ENCODE data around the gene PCAT7. TPM values are rescaled to one million over a fixed set of nuclear protein-coding genes. Genes with fewer than 3 reads are reported as not detected.
"Not testable (repeated sequence)": the region's sequence is repeated elsewhere in the genome, so short reads cannot be mapped to it uniquely, and the experiment has no call there.

Gene PCAT7
- total and polyA plus RNA-seq, 2 donors (not counting 3 experiments of a cell fraction or from before 2014, with no cell fraction given), result not detected

- Histone ChIP-seq H3K27ac (ENCODE audit: insufficient read depth, low read depth, low read length) (no peak overlapping the region), H3K36me3 (ENCODE audit: control insufficient read depth in 2 of 2, extremely low read depth in 1 of 2, insufficient read depth in 2 of 2, low read length in 2 of 2) (no peaks in the 10 kb centered on the region), H3K4me2 (ENCODE audit: insufficient read depth, low read length) (no peak overlapping the region), H3K27me3 (ENCODE audit: control insufficient read depth in 2 of 2, insufficient read depth in 2 of 2, low read length in 2 of 2) (no peaks in the 10 kb centered on the region), H3K79me2 (ENCODE audit: control insufficient read depth, insufficient read depth, low read length) (no peaks in the 10 kb centered on the region), H3K9me1 (replicated peaks; ENCODE audit: control insufficient read depth, extremely low read depth, insufficient read depth, low read length) (no peaks in the 10 kb centered on the region), H4K20me1 (replicated peaks; ENCODE audit: control insufficient read depth, extremely low read depth, insufficient read depth, low read length) (no peaks in the 10 kb centered on the region), H3K4me1 (ENCODE audit: control insufficient read depth, extremely low read depth, insufficient read depth, low read length) (no peaks in the 10 kb centered on the region), H3K9me3 (replicated peaks; ENCODE audit: control insufficient read depth, insufficient read depth, low read length) (no peaks in the 10 kb centered on the region), H3K4me3 (replicated peaks in 1 of 3; ENCODE audit: insufficient read depth in 1 of 3, low read depth in 1 of 3, low read length in 3 of 3) (no peak overlapping the region), H3K9ac (replicated peaks; ENCODE audit: extremely low read depth, insufficient read depth, low read length) (no peak overlapping the region), H2AFZ (ENCODE audit: low read depth, low read length) (no peak overlapping the region)
- CTCF ChIA-PET, result no interaction called here
- no TSS peak for BruUV-seq (replicated peaks)
- peak; percentile 7 for TF ChIP-seq JUN (IDR thresholded peaks at IDR 0.05; ENCODE audit: borderline replicate concordance, insufficient read depth, insufficient read length, low read depth)
- TF ChIP-seq EZH2 (IDR thresholded peaks at IDR 0.05; ENCODE audit: borderline replicate concordance, low read depth, low read length, severe bottlenecking), result no peak
- intact Hi-C loops (cut with micrococcal nuclease), result no loop called here
- DNase-seq (ENCODE audit: low read depth, low spot score) (no peak), FAIRE-seq (no peak)
- POLR2A ChIA-PET, result no interaction called here
- dilution Hi-C loops (cut with MboI; ENCODE audit: extremely low pct_ligation_motif_present, low sequenced_read_pairs), result no loop called here
These were observed 5.4 kb downstream of the PCAT7 start for GRCh38 chr9:94560237-94560636.

GRCh38 chr9:94563548-94563947, 8.7 kb downstream of the PCAT7 start:
- no peaks in the 10 kb centered on the region for H4K20me1 ChIP-seq (replicated peaks; ENCODE audit: control insufficient read depth, extremely low read depth, insufficient read depth, low read length)
- dilution Hi-C loops (cut with MboI; ENCODE audit: extremely low pct_ligation_motif_present, low sequenced_read_pairs) (no loop called here), intact Hi-C loops (cut with micrococcal nuclease) (no loop called here)
- no peak for TF ChIP-seq FOS (IDR thresholded peaks at IDR 0.05; ENCODE audit: borderline replicate concordance, insufficient read depth, low read length)
- no peak for TF ChIP-seq JUN (IDR thresholded peaks at IDR 0.05; ENCODE audit: borderline replicate concordance, insufficient read depth, insufficient read length, low read depth)
- TF ChIP-seq MAX (IDR thresholded peaks at IDR 0.05; ENCODE audit: insufficient read depth, insufficient read length), result no peak
- TF ChIP-seq MYC (IDR thresholded peaks at IDR 0.05; ENCODE audit: low read depth, low read length), result no peak
- TF ChIP-seq CTCF (IDR thresholded peaks at IDR 0.05; ENCODE audit: extremely low read depth in 1 of 2, insufficient read depth in 1 of 2, low read depth in 1 of 2, low read length in 2 of 2), result no peak
- no peak for TF ChIP-seq GATA2 (IDR thresholded peaks at IDR 0.05; ENCODE audit: insufficient read depth, insufficient read length, low read depth, low read length)
- TF ChIP-seq POLR2AphosphoS5 (IDR thresholded peaks at IDR 0.05; ENCODE audit: insufficient read depth, low read depth, low read length), result no peak
- no peak for TF ChIP-seq EZH2 (IDR thresholded peaks at IDR 0.05; ENCODE audit: borderline replicate concordance, low read depth, low read length, severe bottlenecking)
- no peak for TF ChIP-seq POLR2A (IDR thresholded peaks at IDR 0.05; ENCODE audit: low read depth, low read length)
- H3K27ac ChIP-seq (ENCODE audit: insufficient read depth, low read depth, low read length), result no peak overlapping the region
- no peaks in the 10 kb centered on the region for H3K36me3 ChIP-seq (ENCODE audit: control insufficient read depth in 2 of 2, extremely low read depth in 1 of 2, insufficient read depth in 2 of 2, low read length in 2 of 2)
- H3K4me1 ChIP-seq (ENCODE audit: control insufficient read depth, extremely low read depth, insufficient read depth, low read length), result no peaks in the 10 kb centered on the region
- CTCF ChIA-PET, result no interaction called here
- no peak overlapping the region for H3K9ac ChIP-seq (replicated peaks; ENCODE audit: extremely low read depth, insufficient read depth, low read length)
- H3K9me3 ChIP-seq (replicated peaks; ENCODE audit: control insufficient read depth, insufficient read depth, low read length), result no peaks in the 10 kb centered on the region
- no peak overlapping the region for H3K4me3 ChIP-seq (replicated peaks in 1 of 3; ENCODE audit: insufficient read depth in 1 of 3, low read depth in 1 of 3, low read length in 3 of 3)
- FAIRE-seq (no peak), DNase-seq (ENCODE audit: low read depth, low spot score) (no peak)
- H2AFZ ChIP-seq (ENCODE audit: low read depth, low read length), result no peak overlapping the region
- no peaks in the 10 kb centered on the region for H3K9me1 ChIP-seq (replicated peaks; ENCODE audit: control insufficient read depth, extremely low read depth, insufficient read depth, low read length)
- H3K27me3 ChIP-seq (ENCODE audit: control insufficient read depth in 2 of 2, insufficient read depth in 2 of 2, low read length in 2 of 2), result no peaks in the 10 kb centered on the region
- POLR2A ChIA-PET, result no interaction called here
- no TSS peak for BruUV-seq (replicated peaks)
- no peaks in the 10 kb centered on the region for H3K79me2 ChIP-seq (ENCODE audit: control insufficient read depth, insufficient read depth, low read length)
- H3K4me2 ChIP-seq (ENCODE audit: insufficient read depth, low read length), result no peak overlapping the region

GRCh38 chr9:94564279-94564678, 9.4 kb downstream of the PCAT7 start:
- POLR2A ChIA-PET; intact Hi-C loops (cut with micrococcal nuclease); H3K4me3 ChIP-seq (replicated peaks in 1 of 3; ENCODE audit: insufficient read depth in 1 of 3, low read depth in 1 of 3, low read length in 3 of 3); CTCF ChIA-PET; H3K4me1 ChIP-seq (ENCODE audit: control insufficient read depth, extremely low read depth, insufficient read depth, low read length); H3K9ac ChIP-seq (replicated peaks; ENCODE audit: extremely low read depth, insufficient read depth, low read length); H3K27ac ChIP-seq (ENCODE audit: insufficient read depth, low read depth, low read length); H3K9me1 ChIP-seq (replicated peaks; ENCODE audit: control insufficient read depth, extremely low read depth, insufficient read depth, low read length); H3K9me3 ChIP-seq (replicated peaks; ENCODE audit: control insufficient read depth, insufficient read depth, low read length); H3K27me3 ChIP-seq (ENCODE audit: control insufficient read depth in 2 of 2, insufficient read depth in 2 of 2, low read length in 2 of 2); H4K20me1 ChIP-seq (replicated peaks; ENCODE audit: control insufficient read depth, extremely low read depth, insufficient read depth, low read length); H3K4me2 ChIP-seq (ENCODE audit: insufficient read depth, low read length); BruUV-seq (replicated peaks); H2AFZ ChIP-seq (ENCODE audit: low read depth, low read length); DNase-seq (ENCODE audit: low read depth, low spot score); H3K36me3 ChIP-seq (ENCODE audit: control insufficient read depth in 2 of 2, extremely low read depth in 1 of 2, insufficient read depth in 2 of 2, low read length in 2 of 2); H3K79me2 ChIP-seq (ENCODE audit: control insufficient read depth, insufficient read depth, low read length); FAIRE-seq; dilution Hi-C loops (cut with MboI; ENCODE audit: extremely low pct_ligation_motif_present, low sequenced_read_pairs): not testable (repeated sequence)
